NCI-H82 (cell line): ENCODE data around the gene LIPT2.
"Not testable (repeated sequence)": the region's sequence is repeated elsewhere in the genome, so short reads cannot be mapped to it uniquely, and the experiment has no call there.

Source experiments
- DNase-seq: peaks from one replicate; lab custom pipeline; 2025; lab: John Stamatoyannopoulos, UW

Gene LIPT2

DNA sequence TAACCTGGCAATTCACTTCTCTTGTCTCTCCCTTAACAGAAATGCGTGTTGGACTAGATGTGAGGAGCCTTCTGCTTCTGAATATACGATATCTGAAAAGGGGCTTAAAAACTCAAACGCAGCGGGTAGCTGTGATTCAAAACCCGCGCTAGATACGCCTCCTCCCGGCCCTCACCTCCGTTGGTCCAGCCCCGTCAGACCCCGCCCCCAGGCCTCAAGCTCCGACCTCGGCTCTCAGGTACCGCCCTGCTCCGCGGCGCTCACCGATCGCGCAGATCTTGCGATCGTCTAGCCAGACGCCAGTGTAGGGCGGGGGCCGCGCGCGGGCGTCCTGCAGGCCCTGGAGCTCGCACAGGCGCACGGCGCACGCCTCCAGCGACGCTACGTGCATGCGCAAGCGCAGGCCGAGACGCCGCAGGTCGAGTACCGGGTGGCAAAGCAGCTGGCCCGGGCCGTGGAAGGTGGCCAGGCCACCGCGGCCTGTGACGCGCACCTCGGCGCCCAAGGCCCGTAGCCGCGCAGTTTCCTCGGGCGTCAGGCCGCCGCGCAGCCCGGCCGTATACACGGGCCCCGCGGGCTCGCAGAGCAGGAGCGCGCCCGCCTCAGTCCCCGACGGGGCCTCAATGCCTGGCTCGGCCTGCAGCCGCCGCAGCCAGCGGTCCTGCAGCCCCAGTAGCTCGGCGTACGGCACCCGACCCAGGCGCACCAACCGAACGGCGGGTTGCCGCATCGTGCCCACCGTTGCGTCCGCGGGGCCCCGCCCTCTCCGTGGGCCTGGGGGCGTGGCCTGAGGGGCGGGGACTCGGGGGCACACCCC is at the start of gene LIPT2:
LIPT2 (minus strand) TSS at position 751 of the 817 bp plus-strand sequence; CDS start at position 730, 21 bp downstream.
- peak; percentile 98 for DNase-seq

- no peak for DNase-seq
Observed at GRCh38 chr11:74541466-74541865, 47.9 kb upstream of the LIPT2 start.

GRCh38 chr11:74540270-74540669 is 46.7 kb upstream of the LIPT2 start:
- DNase-seq = no peak

GRCh38 chr11:74538680-74539079 is 45.2 kb upstream of the LIPT2 start:
- DNase-seq = no peak

DNA sequence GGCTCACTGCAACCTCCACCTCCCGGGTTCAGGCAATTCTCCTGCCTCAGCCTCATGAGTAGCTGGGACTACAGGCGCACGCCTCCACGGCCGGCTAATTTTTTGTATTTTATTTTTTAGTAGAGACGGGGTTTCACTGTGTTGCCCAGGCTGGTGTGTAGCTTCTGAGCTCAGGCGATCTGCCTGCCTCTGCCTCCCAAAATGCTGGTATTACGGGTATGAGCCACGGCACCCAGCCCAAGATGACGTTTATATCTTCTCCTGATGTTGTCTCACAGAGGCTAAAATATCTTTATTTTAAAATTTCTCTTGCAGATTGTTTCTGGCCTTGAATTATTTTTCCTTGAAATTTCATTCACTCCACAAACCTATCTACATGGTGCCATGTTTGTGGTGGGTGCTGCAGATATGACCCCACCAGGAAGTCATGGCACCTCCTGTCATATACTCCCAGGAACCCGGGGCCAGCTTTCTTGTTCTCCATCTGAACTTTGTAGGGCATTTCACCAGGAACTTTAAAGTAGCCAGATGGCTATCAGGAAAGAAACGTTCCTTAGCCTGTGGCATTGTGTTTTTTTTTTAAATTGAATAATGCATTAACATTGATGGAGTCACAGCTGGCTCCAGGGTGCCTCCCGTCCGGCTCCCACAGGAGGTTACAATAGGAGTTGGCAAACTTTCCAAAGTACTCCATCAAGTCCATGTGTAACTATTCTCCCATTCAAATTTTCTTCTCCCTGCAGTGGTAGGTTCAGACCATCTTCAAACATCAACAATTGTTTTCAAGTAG is 42.0 kb upstream of the LIPT2 start:
- DNase-seq = no peak

DNA sequence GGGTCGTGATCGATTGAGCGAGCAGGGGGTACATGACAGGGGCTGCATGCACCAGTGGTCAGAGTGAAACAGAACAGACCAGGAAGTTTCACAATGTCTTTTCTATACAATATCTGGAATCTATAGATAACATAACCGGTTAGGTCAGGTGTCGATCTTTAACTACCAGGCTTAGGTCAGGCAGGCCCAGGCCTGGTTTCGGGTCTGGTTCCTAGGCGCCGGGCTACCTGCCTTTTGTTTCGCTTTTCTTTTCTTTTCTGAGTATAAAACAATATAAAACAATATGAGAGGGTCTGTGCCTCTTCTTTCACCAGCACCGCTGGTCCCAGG is 41.4 kb upstream of the LIPT2 start:
- not testable (repeated sequence) for DNase-seq

DNA sequence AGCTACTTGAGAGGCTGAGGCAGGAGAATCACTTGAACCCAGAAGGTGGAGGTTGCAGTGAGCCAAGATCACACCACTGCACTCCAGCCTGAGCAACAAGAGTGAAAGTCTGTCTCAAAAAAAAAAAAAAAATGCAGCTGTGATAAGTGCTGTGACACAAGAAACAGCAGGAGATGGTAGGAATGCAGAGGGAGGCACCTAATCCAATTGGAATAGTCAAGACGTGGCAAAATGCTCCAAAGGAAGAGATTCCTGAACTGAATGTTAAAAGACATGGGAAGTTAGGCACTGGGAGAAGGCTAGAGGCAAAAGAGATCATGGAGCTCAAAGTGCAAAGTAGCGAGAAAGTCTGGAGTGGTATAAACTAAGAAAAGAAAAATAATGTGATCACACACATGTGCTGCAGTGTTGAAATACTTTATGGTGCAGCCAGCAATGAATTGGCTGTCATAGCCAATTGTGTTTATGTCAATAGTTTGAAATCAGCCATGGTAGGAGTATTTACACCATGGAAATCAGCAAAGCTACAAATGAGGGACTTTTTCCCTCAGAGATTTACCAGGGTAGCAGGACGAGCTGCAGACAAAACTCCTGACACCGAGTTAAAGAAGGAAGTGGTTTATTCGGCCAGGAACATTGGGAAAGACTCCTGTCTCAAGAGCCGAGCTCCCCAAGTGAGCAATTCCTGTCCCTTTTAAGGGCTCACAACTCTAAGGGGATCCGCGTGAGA is 40.9 kb upstream of the LIPT2 start:
- no peak for DNase-seq

DNA sequence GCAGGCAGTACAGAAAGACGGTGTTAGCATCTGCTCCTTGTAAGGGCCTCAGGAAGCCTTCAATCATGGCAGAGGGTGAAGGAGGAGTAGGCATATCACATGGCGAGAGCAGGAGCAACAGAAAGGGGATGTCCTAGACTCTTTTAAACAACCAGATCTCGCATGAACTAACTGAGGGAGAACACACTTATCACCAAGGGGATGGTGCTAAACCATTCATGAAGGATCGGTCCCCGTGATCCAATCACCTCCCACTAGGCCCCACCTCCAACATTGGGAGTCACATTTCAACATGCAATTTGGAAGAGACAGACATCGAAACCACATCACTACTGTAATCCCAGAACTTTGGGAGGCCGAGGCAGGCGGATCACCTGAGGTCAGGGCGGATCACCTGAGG is 39.9 kb upstream of the LIPT2 start:
- DNase-seq = no peak

GRCh38 chr11:74532501-74533246 is 39.1 kb upstream of the LIPT2 start:
- DNase-seq = no peak

GRCh38 chr11:74524978-74525377 is 31.5 kb upstream of the LIPT2 start:
- DNase-seq = no peak

- DNase-seq = no peak
Observed at GRCh38 chr11:74524501-74524900, 31.0 kb upstream of the LIPT2 start.

GRCh38 chr11:74522776-74523175 is 29.3 kb upstream of the LIPT2 start:
- DNase-seq = no peak

- DNase-seq = no peak
Observed at GRCh38 chr11:74521666-74522252, 28.2 kb upstream of the LIPT2 start.

DNA sequence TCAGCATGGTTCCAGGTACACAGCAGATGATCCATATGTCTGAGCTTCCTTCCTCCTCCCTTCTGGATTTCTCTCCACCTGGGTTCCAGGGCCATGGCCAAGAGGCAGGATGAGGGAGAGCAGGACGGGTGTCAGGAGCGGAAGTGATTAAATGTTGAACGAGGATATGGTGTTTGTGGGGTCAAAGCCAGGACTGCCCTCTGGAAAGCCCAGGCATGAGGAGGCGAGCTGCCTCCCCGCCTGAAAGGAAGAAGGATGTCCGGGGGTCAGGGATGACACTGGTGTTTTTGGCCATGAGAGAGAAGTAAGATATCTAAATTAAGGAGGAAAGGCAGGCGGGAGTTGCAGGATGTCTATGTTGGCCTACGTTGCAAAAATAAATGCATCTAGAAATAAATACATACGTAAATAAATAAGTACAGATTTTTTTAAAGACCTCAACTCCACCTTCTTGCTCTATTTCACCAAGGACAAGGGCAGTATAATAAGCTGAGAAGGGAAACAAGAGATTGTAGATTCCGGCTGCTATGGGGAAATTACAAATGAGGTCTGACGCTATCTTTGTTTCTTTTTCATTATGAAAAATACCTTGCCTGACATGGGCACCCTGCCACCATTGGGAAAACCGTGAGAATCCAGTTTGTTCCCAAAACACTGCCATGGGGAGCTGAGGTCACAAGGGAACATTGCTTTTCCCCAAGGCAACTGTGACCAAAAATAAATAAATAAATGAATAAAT is 27.6 kb upstream of the LIPT2 start:
- DNase-seq = no peak

DNA sequence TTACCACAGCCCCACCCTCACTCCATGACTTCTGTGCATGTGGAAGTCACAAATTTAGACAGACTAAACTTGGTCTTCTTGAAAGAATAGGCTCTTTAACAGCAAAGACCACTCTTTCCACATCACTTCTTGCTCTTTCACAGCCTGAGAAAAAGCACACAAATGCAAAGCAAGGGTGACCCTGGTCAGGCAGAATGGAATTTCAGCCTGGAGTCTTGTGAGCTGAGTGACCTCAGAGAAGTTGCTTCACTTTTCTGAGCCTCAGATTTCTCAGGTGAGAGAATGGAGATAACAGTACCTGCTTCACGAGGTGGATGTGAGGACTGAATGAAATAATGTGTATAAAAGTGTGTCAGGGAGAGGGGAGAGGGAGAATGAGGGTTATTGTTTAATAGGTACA is 26.8 kb upstream of the LIPT2 start:
- no peak for DNase-seq

DNA sequence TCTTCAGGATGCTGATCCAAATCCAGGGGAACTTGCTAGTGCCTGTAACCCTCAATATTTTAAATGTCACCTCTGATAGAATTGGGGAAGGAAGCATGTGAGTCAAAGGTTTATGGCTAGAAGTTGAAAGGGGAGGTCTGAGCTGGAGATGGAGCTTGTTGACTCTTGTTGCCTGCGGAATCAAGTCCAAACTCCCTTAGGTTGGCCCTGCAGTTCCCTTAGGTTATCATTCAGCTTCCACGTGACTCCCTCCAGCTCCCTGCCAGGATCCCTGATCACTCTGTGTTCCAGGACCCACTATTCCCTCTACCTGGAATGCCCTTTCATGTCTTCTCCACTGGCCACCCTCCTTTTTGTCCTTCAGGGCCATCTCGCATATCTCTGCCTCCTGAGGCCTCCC is 26.2 kb upstream of the LIPT2 start:
- DNase-seq = no peak

DNA sequence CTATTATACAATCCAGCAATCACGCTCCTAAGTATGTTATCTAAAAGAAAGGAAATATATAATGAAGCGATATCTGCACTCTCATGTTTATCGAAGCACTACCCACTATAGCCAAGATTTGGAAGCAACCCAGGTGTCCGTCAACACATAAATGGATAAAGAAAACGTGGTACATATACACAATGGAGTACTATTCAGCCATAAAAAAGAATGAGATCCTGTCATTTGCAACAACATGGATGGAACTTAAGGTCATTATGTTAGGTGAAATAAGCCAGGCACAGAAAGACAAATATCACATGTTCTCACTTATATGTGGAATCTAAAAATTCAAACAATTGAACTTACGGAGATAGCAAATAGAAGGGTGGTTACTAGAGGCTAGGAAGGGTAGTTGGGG is 24.1 kb upstream of the LIPT2 start:
- DNase-seq = not testable (repeated sequence)

- DNase-seq = no peak
Observed at GRCh38 chr11:74507582-74507981, 14.1 kb upstream of the LIPT2 start.

GRCh38 chr11:74506823-74507222 is 13.3 kb upstream of the LIPT2 start:
- no peak for DNase-seq

- no peak for DNase-seq
Observed at GRCh38 chr11:74505911-74506310, 12.4 kb upstream of the LIPT2 start.

DNA sequence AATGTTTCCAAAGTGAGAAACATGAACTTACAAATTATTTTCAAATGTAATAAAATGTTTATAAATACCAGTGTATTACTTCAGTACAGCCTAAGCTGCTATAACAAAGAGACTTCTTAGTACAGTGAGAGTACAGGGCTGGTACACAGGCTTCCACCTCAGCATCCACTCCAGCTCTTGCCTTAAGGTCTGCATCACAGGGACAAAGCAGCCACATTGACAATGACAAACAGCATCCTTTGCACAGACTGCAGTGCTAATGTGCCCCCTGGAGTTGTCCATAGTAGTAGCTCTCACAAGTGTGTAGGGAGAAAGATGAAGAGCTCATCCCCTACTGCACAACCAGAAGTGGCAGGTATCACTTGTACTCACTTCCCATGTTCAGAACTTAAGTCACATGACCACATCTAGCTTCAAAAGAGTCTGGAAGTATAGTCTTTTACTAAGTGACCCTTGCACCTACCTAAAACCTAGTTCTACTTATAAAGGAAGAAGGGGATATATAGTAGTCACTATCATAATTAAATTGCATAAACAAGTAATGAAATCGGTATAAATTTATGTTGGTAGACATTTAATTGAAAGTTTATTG is 10.7 kb upstream of the LIPT2 start:
- DNase-seq = no peak
